Astrocyte of the cerebellum (primary cell): ENCODE measurements around the gene SLC12A8.

Experiments used
- DNase-seq: peaks from one replicate; pipeline ENCODE4 v3.0.0-alpha.2; 2011; ENCODE audit warnings: low read depth
- H3K4me3 ChIP-seq: 2 replicates; pipeline ENCODE4 v1.5.1; 2011; ENCODE audit warnings: mild to moderate bottlenecking, low read depth, low read length, moderate library complexity
- in situ Hi-C: cut with HindIII; loops from 2 replicates; pipeline ENCODE4 v1.10.0; 2017; ENCODE audit warnings: low sequenced_read_pairs
- TF ChIP-seq, protein P1 (sequence below): IDR thresholded peaks from 2 replicates; pipeline ENCODE4 v1.5.1; 2012; ENCODE audit warnings: low read length, low read depth, moderate library complexity, mild to moderate bottlenecking; ENCODE audit errors: missing control alignments

Gene SLC12A8, protein sequence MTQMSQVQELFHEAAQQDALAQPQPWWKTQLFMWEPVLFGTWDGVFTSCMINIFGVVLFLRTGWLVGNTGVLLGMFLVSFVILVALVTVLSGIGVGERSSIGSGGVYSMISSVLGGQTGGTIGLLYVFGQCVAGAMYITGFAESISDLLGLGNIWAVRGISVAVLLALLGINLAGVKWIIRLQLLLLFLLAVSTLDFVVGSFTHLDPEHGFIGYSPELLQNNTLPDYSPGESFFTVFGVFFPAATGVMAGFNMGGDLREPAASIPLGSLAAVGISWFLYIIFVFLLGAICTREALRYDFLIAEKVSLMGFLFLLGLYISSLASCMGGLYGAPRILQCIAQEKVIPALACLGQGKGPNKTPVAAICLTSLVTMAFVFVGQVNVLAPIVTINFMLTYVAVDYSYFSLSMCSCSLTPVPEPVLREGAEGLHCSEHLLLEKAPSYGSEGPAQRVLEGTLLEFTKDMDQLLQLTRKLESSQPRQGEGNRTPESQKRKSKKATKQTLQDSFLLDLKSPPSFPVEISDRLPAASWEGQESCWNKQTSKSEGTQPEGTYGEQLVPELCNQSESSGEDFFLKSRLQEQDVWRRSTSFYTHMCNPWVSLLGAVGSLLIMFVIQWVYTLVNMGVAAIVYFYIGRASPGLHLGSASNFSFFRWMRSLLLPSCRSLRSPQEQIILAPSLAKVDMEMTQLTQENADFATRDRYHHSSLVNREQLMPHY

DNA sequence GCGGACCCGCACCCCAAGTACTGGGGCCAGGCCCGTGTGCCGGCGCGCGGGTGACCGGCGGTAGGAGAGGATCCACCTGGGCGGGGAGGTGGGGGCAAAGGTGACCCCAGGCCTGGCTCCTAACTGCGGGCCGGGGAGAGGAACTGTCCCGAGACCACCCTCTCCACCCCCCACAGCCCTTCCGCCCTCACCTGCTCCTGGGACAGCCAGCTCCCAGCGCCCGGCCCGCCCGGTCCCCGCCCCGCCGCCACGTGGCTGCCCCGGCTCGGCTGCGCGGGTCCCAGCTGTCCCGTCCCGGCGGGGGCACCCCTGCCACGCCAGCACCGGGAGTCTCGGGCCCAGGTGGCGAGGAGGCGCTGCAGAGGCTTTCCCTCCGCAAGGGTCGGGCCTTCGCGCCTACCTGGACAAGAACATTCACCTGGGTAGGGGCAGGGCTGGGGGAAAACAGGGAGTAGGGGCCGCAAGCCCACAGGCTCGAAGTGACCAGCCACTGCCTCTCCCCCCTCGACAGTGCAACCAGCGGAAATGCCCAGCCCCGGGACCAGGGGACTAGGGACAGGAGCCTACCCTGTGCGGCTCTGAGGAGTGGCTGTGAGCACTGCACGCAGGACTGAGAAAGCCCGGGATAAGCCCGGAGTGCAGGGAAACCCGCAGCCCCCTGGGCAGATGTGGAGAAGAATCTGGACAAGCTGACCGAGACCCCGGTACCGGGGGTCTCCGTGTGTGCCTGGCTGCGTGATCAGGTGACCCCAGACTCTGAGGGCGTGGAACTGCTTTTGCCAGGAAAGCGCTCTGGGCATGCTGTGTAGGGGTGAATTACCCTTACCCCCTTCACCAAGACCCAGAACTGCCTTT lies at the start of gene SLC12A8:
Gene SLC12A8, minus strand, starts transcription at position 240 of the 855 bp plus-strand sequence. CDS start 1,399 bp downstream, outside the sequence.
- TF ChIP-seq, protein P1, sequence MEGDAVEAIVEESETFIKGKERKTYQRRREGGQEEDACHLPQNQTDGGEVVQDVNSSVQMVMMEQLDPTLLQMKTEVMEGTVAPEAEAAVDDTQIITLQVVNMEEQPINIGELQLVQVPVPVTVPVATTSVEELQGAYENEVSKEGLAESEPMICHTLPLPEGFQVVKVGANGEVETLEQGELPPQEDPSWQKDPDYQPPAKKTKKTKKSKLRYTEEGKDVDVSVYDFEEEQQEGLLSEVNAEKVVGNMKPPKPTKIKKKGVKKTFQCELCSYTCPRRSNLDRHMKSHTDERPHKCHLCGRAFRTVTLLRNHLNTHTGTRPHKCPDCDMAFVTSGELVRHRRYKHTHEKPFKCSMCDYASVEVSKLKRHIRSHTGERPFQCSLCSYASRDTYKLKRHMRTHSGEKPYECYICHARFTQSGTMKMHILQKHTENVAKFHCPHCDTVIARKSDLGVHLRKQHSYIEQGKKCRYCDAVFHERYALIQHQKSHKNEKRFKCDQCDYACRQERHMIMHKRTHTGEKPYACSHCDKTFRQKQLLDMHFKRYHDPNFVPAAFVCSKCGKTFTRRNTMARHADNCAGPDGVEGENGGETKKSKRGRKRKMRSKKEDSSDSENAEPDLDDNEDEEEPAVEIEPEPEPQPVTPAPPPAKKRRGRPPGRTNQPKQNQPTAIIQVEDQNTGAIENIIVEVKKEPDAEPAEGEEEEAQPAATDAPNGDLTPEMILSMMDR = no peak
- DNase-seq = no peak

DNA sequence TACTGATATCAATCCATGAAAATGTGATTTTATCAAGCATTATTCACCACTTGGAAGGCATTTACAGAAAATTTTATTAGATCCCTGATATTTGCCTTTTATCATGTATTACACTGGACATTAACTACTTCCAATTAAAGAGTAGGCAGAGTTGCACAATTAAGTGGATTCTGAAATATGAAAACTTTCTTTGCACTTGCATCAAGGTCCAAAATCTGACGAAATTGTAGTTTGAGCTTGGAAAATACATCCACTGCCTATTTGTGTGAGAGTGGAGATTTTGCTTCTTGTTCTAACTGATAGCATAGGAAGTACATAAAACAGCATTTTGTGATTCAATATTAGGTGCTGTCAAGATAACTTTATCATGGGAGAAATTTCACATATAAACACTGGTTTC lies 49.6 kb upstream of the SLC12A8 start:
- in situ Hi-C loops = no loop called here
- no peak overlapping the region for H3K4me3 ChIP-seq
- no peak for DNase-seq
- TF ChIP-seq, protein P1 = no peak

More for the DNA sequence above, at the start of gene SLC12A8:
- peak within 1 kb of the TSS; percentile 43 for H3K4me3 ChIP-seq
- in situ Hi-C loops = no loop called here

DNA sequence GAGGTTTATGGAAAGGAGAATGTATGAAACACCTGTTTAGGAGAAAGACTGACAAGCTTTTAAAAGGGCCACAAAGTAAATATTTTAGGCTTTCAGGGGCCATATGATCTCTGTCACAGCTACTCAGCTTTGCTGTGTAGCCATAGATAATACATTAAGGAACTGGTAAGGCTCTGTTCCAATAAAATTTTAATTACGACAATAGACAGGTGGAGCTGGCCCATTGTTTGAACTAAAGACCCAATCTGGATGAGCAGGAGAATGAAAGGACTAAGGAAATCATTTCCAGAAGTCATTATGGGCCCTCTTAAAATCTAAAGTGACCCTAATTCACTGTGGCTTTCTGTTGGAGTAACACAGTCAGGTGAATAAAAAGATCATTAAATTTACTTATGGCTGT lies 48.5 kb upstream of the SLC12A8 start:
- TF ChIP-seq, protein P1 = no peak
- in situ Hi-C loops = no loop called here
- no peak for DNase-seq
- H3K4me3 ChIP-seq = no peak overlapping the region

DNA sequence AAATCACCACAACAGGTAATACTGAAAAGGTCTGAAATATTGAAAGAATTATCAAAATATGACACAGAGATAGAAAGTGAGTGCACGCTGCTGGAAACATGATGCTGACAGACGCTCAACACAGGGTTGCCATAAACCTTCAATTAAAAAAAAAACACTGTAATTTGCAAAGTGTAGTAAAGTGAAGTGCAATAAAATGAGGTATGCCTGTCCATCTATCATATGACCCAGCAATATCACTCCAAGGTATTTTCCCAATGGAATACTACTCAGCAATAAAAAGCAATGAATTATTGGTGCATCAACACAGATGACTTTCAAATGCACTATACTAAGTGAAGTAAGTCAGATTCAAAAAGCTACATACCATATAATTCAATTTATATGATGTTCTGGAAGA lies 47.6 kb upstream of the SLC12A8 start:
- in situ Hi-C loops = no loop called here
- TF ChIP-seq, protein P1 = no peak
- DNase-seq = no peak
- no peak overlapping the region for H3K4me3 ChIP-seq

DNA sequence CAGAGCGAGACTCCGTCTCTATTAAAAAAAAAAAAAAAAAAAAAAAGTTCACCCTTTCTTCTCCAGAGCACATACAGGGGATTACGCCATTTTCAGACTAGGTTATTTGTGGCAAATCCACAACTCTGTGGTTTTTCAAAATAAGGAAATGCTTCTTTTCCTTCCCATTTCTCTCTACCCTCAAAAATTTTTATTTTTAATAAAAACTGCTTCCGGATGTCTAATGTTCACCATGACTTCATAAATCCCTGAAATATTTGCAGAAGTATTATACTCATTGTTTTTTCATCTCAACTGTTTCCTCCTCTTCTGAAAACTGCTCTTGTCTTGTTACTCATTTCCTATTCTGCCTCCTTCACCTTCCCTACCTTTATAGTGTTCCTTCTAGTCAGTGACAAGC lies 45.0 kb upstream of the SLC12A8 start:
- TF ChIP-seq, protein P1 = no peak

DNA sequence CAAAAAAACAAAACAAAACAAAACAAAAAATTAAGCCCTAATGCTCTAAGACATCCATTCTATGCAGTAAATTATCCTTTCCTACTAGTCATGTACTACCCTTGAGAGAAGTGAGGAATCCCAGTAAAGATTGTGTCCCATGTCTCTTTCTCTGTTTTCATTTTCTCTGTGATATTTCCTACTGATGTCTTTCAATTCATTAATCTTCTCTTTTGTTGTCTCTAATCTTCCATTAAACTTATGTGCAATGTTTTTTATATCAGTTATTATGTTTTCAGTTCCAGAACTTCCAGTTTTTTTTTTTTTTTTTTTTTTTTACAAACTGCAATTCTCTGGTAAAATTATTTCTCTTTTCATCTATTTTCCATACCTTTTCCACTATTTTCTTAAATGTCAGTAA lies 44.1 kb upstream of the SLC12A8 start:
- no peak for DNase-seq
- TF ChIP-seq, protein P1 = no peak
- in situ Hi-C loops = no loop called here
- H3K4me3 ChIP-seq = no peak overlapping the region

More for the DNA sequence above, 45.0 kb upstream of the SLC12A8 start:
- DNase-seq = no peak
- in situ Hi-C loops = no loop called here
- no peak overlapping the region for H3K4me3 ChIP-seq
